Skeletal muscle satellite cell (primary cell): ENCODE data around the gene DDB1.
"Not testable (repeated sequence)": the region's sequence is repeated elsewhere in the genome, so short reads cannot be mapped to it uniquely, and the experiment has no call there.

Experiments
- H3K27me3 ChIP-seq: 2 replicates; pipeline ENCODE4 v1.7.0; 2013; ENCODE audit warnings: low read length; ENCODE audit not compliant: control insufficient read depth, insufficient read depth
- H3K36me3 ChIP-seq: 2 replicates; pipeline ENCODE4 v1.7.0; 2013; ENCODE audit warnings: mild to moderate bottlenecking, control low read depth, low read length; ENCODE audit not compliant: insufficient read depth
- H3K4me1 ChIP-seq: 2 replicates; pipeline ENCODE4 v1.7.0; 2013; ENCODE audit warnings: low read length; ENCODE audit not compliant: control insufficient read depth, insufficient read depth
- H3K4me2 ChIP-seq: 2 replicates; pipeline ENCODE4 v1.7.0; 2013; ENCODE audit warnings: mild to moderate bottlenecking, low read length
- H3K4me3 ChIP-seq: 2 replicates; pipeline ENCODE4 v1.7.0; 2013; ENCODE audit warnings: low read length
- H3K9ac ChIP-seq: 2 replicates; pipeline ENCODE4 v1.7.0; 2013; ENCODE audit warnings: mild to moderate bottlenecking, low read depth, low read length, moderate library complexity
- H3K9me3 ChIP-seq: replicated peaks from 2 replicates; pipeline ENCODE4 v1.7.0; 2013; ENCODE audit warnings: mild to moderate bottlenecking, control low read depth, low read length

Gene DDB1

GRCh38 chr11:61256710-61257482 lies 76.0 kb downstream of the DDB1 start:
- no peaks in the 10 kb centered on the region for H3K9me3 ChIP-seq
- no peaks in the 10 kb centered on the region for H3K27me3 ChIP-seq
- no peak overlapping the region for H3K4me3 ChIP-seq
- no peaks in the 10 kb centered on the region for H3K36me3 ChIP-seq
- no peak overlapping the region for H3K9ac ChIP-seq
- peaks cover 4% of the 10 kb centered on the region for H3K4me1 ChIP-seq
- H3K4me2 ChIP-seq: no peak overlapping the region

DNA sequence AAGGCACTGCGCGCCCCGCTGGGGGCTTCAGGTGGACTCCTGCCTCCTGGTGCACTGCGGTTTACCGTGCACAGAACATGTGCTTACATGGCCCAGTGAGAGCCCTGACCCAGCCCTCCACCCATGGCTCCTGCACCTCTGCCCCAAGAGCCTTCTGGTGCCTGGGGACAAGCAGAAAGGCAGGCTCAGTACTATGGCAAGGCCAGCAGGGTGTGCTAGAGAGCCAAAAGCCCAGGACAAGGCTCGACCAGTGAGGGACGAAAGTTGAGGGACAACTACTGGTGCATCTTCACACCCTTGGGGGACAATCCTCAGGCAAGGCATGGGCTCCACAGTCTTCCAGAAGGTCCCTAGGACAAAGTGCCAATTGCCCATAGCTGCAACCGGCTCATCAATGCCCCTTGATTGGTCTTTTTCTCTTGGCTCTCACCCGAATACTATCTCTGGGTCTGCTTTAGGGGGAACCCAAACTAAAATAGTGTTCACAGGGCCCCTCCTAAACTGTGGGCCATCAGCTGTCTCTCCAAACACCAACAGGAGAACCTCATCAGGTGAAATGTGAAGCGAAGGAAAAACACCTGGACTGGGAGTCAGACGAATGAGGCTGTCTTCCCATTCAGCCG lies 78.4 kb downstream of the DDB1 start:
- H3K4me2 ChIP-seq: no peak overlapping the region
- no peaks in the 10 kb centered on the region for H3K36me3 ChIP-seq
- peaks cover 4% of the 10 kb centered on the region for H3K4me1 ChIP-seq
- H3K4me3 ChIP-seq: no peak overlapping the region
- H3K27me3 ChIP-seq: peaks cover 10% of the 10 kb centered on the region
- H3K9me3 ChIP-seq: no peaks in the 10 kb centered on the region
- H3K9ac ChIP-seq: no peak overlapping the region

GRCh38 chr11:61252332-61252731 lies 80.6 kb downstream of the DDB1 start:
- not testable (repeated sequence) for H3K9me3 ChIP-seq, H3K4me2 ChIP-seq, H3K9ac ChIP-seq, H3K4me1 ChIP-seq, H3K4me3 ChIP-seq, H3K36me3 ChIP-seq
- H3K27me3 ChIP-seq: peaks cover 18% of the 10 kb centered on the region

- not testable (repeated sequence) for H3K4me1 ChIP-seq, H3K4me2 ChIP-seq, H3K9ac ChIP-seq, H3K9me3 ChIP-seq, H3K4me3 ChIP-seq, H3K36me3 ChIP-seq
- H3K27me3 ChIP-seq: peaks cover 18% of the 10 kb centered on the region
These were observed 81.8 kb downstream of the DDB1 start for GRCh38 chr11:61250796-61251765.
